Stomach (tissue), 9 donors: Measurements from ENCODE around the gene NPTX1. TPM values are rescaled to one million over a fixed set of nuclear protein-coding genes. Genes with fewer than 3 reads are reported as not detected.

Source experiments
- DNase-seq, 2 donors: peaks; one replicate each; pipeline versions ENCODE4 v3.0.0 to v3.0.0-alpha.2; 2013 to 2019
- H3K27ac ChIP-seq, 5 donors: fragments of 200-600 bp in 4 of 5; sonication (generic) in 4 of 5; one replicate each; pipeline ENCODE4 v1.5.1; 2013 to 2019; ENCODE audit warnings: mild to moderate bottlenecking in 1 of 5, moderate library complexity in 1 of 5
- H3K27me3 ChIP-seq, 3 donors: fragments of 200-600 bp; sonication (generic); one replicate each; pipeline ENCODE4 v1.5.1; 2017 to 2019; ENCODE audit warnings: mixed run types in 1 of 3
- H3K36me3 ChIP-seq, 4 donors: fragments of 200-600 bp; sonication (generic); 1 replicate in 3 of 4; 2 replicates in 1 of 4; pipeline ENCODE4 v1.5.1; 2016 to 2019
- H3K4me1 ChIP-seq, 4 donors: fragments of 200-600 bp; sonication (generic); one replicate each; pipeline ENCODE4 v1.5.1; 2016 to 2019
- H3K4me3 ChIP-seq, 4 donors: fragments of 200-600 bp; sonication (generic) in 3 of 4; one replicate each; pipeline ENCODE4 v1.5.1; 2016 to 2019; ENCODE audit warnings: mild to moderate bottlenecking in 1 of 4
- H3K9me3 ChIP-seq, 4 donors: fragments of 200-600 bp; sonication (generic); one replicate each; pipeline ENCODE4 v1.5.1; 2016 to 2019
- EP300 ChIP-seq: sonication (generic); formaldehyde crosslinking; IDR thresholded peaks from one replicate; pipeline ENCODE4 v1.6.1; 2017; ENCODE audit warnings: antibody characterized with exemption
- POLR2A ChIP-seq, 4 donors: fragments of 450-650 bp; IDR thresholded peaks; one replicate each; pipeline ENCODE4 v1.6.1; 2016; ENCODE audit warnings: antibody characterized with exemption in 4 of 4, control low read depth in 2 of 4, mild to moderate bottlenecking in 1 of 4, moderate library complexity in 1 of 4
- POLR2AphosphoS5 ChIP-seq, 3 donors: sonication (generic); formaldehyde crosslinking; IDR thresholded peaks; one replicate each; pipeline ENCODE4 v1.6.1; 2016; ENCODE audit warnings: antibody characterized with exemption in 3 of 3
- WGBS, 5 donors: extraction: QIAGEN DNeasy Blood & Tissue Kit in 3 of 5; methylation state at CpG; one replicate each; pipeline versions ENCODE4 v1.1.5 to v1.1.7; 2013 to 2018; 5-methylcytosine and 5-hydroxymethylcytosine counted together
- intact Hi-C: fragments of 100-400 bp; cut with DNase I; formaldehyde crosslinking; loops from one replicate; pipeline ENCODE4 v1.15.1; 2023; ENCODE audit warnings: low total_unique reads
- polyA plus RNA-seq, 3 donors: library from polyadenylated mRNA; stranded (reverse); fragments of 200-250 nt; gene quantifications; one replicate each; pipeline ENCODE4 v1.2.3, GENCODE V29; 2013
- total RNA-seq, 5 donors: library from RNA; depleted of rRNA; stranded (reverse); fragments of >200 nt; gene quantifications; one replicate each; pipeline versions ENCODE4 v1.1.0 to v1.2.3, GENCODE V29; 2014 to 2016
- TF ChIP-seq, protein P1 (sequence below), 7 experiments: fragments of 450-650 bp in 4 of 7; fragments of 200-600 bp in 3 of 7; sonication (generic) in 3 of 7; IDR thresholded peaks; one replicate each; pipeline ENCODE4 v1.5.1; 2016 to 2019; ENCODE audit warnings: antibody characterized with exemption in 7 of 7, control low read depth in 2 of 7, mild to moderate bottlenecking in 1 of 7
- donor health status: healthy with polysubstance abuse.
- donor health status: Bipolar disorder and iron deficiency.
- donor health status: healthy.

NPTX1 gene
- total and polyA plus RNA-seq, 8 donors, result 0.31 to 9.3 (median 2.0) TPM; not detected in 1

DNA sequence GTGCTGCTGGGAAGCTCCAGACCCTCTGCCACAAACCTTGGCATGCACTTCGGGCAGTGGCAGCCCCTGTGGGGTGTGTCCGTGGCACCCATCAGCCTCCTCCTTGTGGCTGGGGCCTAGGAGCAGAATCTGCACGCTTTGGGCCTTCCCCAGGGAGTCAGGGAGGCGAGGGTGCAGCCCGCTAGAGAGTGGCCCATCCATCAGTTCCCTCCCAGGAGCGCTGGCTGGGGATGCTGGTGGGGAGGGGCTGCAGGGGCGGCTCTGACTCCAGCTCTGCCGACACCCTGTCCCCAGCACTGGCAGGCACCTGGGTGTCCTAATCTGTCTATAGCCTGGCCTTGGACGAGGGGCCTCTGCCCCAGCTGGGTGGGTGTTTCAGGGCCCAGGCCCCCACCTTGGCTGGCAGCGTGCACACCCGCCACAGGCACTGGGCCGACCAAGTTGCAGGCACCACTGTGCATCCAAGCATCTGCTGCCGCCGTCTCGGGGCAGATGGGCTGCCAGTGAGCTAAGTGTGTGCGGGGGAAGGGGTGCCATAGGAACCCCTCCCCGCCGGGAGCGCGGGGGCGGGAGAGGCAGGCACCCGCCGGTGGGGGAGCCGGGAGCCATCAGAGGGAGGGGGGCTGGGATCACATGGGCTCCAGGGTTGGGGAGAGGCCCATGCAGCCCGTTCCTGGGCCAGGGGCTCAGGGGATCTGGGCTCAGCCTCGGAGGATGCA lies 31.2 kb downstream of the NPTX1 start:
- WGBS, 5 donors, result 53 to 69% (median 63%) methylated on average over 3 to 26 of the region's 26 CpGs
- intact Hi-C loops, result no loop called here
- peaks cover 0 to 27% (median 0%) of the 10 kb centered on the region in 3 donors for H3K27me3 ChIP-seq
- peaks cover 0 to 3% (median 0%) of the 10 kb centered on the region in 4 donors for H3K36me3 ChIP-seq
- no peak for TF ChIP-seq POLR2AphosphoS5 (IDR thresholded peaks at IDR 0.05)
- TF ChIP-seq, protein P1, sequence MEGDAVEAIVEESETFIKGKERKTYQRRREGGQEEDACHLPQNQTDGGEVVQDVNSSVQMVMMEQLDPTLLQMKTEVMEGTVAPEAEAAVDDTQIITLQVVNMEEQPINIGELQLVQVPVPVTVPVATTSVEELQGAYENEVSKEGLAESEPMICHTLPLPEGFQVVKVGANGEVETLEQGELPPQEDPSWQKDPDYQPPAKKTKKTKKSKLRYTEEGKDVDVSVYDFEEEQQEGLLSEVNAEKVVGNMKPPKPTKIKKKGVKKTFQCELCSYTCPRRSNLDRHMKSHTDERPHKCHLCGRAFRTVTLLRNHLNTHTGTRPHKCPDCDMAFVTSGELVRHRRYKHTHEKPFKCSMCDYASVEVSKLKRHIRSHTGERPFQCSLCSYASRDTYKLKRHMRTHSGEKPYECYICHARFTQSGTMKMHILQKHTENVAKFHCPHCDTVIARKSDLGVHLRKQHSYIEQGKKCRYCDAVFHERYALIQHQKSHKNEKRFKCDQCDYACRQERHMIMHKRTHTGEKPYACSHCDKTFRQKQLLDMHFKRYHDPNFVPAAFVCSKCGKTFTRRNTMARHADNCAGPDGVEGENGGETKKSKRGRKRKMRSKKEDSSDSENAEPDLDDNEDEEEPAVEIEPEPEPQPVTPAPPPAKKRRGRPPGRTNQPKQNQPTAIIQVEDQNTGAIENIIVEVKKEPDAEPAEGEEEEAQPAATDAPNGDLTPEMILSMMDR (IDR thresholded peaks at IDR 0.05), result no peak
- no peaks in the 10 kb centered on the region for H3K9me3 ChIP-seq
- H3K4me1 ChIP-seq, result peaks cover 0 to 7% (median 4%) of the 10 kb centered on the region in 4 donors
- no peak overlapping the region for H3K27ac ChIP-seq
- DNase-seq, result no peak
- H3K4me3 ChIP-seq, result no peak overlapping the region

DNA sequence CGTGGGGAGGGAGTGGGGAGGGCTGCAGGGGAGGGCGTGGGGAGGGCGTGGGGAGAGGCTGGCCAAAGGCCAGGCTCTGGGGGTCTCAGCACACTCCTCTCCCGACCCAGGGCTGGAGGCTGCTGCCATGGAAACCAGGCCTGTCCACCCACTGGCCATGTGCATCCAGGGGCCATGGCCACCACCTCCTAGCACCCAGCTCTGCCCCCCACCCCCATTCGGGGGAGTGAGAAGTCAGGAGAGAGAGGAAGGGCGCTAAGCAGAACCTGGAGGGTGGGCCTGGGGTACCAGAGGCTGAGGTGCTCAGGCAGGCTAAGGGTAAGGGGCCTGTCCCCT lies 31.8 kb downstream of the NPTX1 start:
- intact Hi-C loops, result no loop called here

DNA sequence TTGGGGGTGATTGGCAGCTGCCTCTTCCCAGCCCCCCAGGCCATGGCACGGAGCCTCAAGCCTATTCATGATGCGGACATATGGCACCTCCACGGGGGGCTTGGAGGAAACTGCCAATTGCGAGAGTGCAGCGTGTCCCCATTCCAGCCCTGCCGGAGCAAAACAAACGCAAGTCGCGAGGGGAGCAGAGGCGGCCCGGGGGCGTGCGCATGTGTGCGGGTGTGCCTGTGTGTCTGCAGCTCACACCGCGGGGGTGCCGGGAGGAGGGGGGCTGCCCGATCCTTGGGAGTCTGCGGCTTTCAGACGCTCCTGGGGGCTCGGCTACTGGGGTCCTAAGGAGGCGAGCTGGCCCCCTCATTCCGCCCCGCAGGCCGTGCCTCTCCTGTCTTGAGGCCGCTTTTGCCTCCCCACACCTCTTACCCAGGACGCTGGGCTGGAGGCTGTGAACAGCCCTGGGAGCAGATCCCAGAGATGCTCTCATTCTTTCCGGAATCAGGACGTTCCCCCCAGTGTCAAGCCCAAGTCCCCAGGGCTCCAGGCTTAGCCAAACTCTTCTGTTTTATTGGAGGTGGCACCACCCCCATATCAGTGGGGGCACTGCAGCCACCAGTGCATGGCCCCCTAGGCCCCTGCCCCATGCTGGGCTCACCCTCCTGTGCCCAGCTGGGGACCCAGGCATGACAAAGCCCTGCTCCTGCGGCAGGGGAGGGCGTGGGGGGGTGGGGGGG lies 32.3 kb downstream of the NPTX1 start:
- Histone ChIP-seq H3K4me1 (no peaks in the 10 kb centered on the region), H3K27me3 (peaks cover 0 to 27% (median 0%) of the 10 kb centered on the region in 3 donors), H3K27ac (no peak overlapping the region), H3K4me3 (no peak overlapping the region), H3K36me3 (peaks cover 0 to 3% (median 0%) of the 10 kb centered on the region in 4 donors), H3K9me3 (no peaks in the 10 kb centered on the region)
- DNase-seq, result no peak
- TF ChIP-seq POLR2AphosphoS5 (IDR thresholded peaks at IDR 0.05), result no peak
- TF ChIP-seq POLR2A (IDR thresholded peaks at IDR 0.05), result no peak
- TF ChIP-seq, protein P1 (IDR thresholded peaks at IDR 0.05), result no peak
- TF ChIP-seq EP300, result no peak
- WGBS, 5 donors, result 30 to 44% (median 37%) methylated on average over 9 to 31 of the region's 31 CpGs
- intact Hi-C loops, result no loop called here

More for the DNA sequence above, 31.8 kb downstream of the NPTX1 start:
- H3K4me3 ChIP-seq, result no peak overlapping the region
- peaks cover 0 to under 1% (median 0%) of the 10 kb centered on the region in 4 donors for H3K4me1 ChIP-seq
- TF ChIP-seq, protein P1 (IDR thresholded peaks at IDR 0.05), result no peak
- no peak for TF ChIP-seq EP300
- TF ChIP-seq POLR2A (IDR thresholded peaks at IDR 0.05), result no peak
- TF ChIP-seq POLR2AphosphoS5 (IDR thresholded peaks at IDR 0.05), result no peak
- H3K27me3 ChIP-seq, result peaks cover 0 to 27% (median 0%) of the 10 kb centered on the region in 3 donors
- WGBS, 5 donors, result 43 to 75% (median 66%) methylated on average over 3 to 6 of the region's 6 CpGs
- no peaks in the 10 kb centered on the region for H3K9me3 ChIP-seq
- peaks cover 0 to 3% (median 0%) of the 10 kb centered on the region in 4 donors for H3K36me3 ChIP-seq
- H3K27ac ChIP-seq, result no peak overlapping the region
- DNase-seq, result no peak

DNA sequence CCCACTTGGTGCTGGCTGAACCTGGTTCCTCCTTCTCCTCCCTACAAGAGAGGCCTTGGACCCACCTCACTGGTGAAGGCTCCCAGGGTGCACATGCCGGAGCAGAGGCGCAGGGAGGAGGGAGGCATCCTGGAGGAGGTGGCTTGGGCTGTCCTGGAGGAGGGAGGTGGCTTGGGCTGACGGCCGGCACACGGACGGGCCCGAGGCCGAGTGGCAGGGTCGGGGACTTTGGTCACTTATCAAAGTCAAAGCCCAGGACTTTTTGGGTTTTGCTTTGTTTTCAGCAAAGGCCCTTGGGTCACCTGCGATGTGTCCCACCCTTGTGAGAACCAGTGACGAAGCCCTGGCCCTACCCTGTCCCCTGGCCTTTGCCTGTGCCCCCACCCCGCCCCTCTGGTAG lies 32.9 kb downstream of the NPTX1 start:
- DNase-seq, result no peak
- Histone ChIP-seq H3K36me3 (peaks cover 0 to 3% (median 0%) of the 10 kb centered on the region in 4 donors), H3K27me3 (peaks cover 0 to 27% (median 0%) of the 10 kb centered on the region in 3 donors), H3K4me3 (no peak overlapping the region), H3K9me3 (no peaks in the 10 kb centered on the region), H3K4me1 (no peaks in the 10 kb centered on the region), H3K27ac (no peak overlapping the region)
- 35 to 79% (median 49%) methylated on average over 2 to 12 of the region's 12 CpGs for WGBS, 5 donors
- intact Hi-C loops, result no loop called here
- TF ChIP-seq POLR2AphosphoS5 (IDR thresholded peaks at IDR 0.05) (no peak), POLR2A (IDR thresholded peaks at IDR 0.05) (no peak), EP300 (no peak)
- TF ChIP-seq, protein P1 (IDR thresholded peaks at IDR 0.05), result no peak
